MM.1S (cell line): ENCODE data around the gene HAND2.

ENCODE experiments used
- DNase-seq: peaks from one replicate; pipeline ENCODE4 v3.0.0-alpha.2; 2015
- H2AFZ ChIP-seq: fragments of 300-600 bp; sonication (generic); 2 replicates; pipeline ENCODE4 v1.6.0; 2016; ENCODE audit warnings: antibody characterized with exemption, low read length
- H3F3A ChIP-seq: fragments of 300-600 bp; sonication (generic); 2 replicates; pipeline ENCODE4 v1.6.1; 2016; ENCODE audit warnings: mild to moderate bottlenecking, antibody characterized with exemption, low read length, moderate library complexity, mixed read lengths; ENCODE audit not compliant: insufficient read depth
- H3K27ac ChIP-seq: fragments of 300-600 bp; sonication (generic); 2 replicates; pipeline ENCODE4 v1.5.1; 2016; ENCODE audit warnings: mild to moderate bottlenecking, low read length
- H3K27me3 ChIP-seq: fragments of 300-600 bp; sonication (generic); replicated peaks from 2 replicates; pipeline ENCODE4 v1.6.0; 2016; ENCODE audit warnings: low read length; ENCODE audit not compliant: insufficient read depth
- H3K36me3 ChIP-seq: fragments of 300-600 bp; sonication (generic); replicated peaks from 2 replicates; pipeline ENCODE4 v1.6.1; 2016; ENCODE audit warnings: mild to moderate bottlenecking, low read length, mixed read lengths; ENCODE audit not compliant: insufficient read depth
- H3K4me1 ChIP-seq: fragments of 300-600 bp; sonication (generic); 2 replicates; pipeline ENCODE4 v1.6.1; 2016; ENCODE audit warnings: low read length, mixed read lengths
- H3K4me2 ChIP-seq: fragments of 300-600 bp; sonication (generic); 2 replicates; pipeline ENCODE4 v1.6.0; 2016; ENCODE audit warnings: low read depth, low read length
- H3K4me3 ChIP-seq: fragments of 300-600 bp; sonication (generic); 2 replicates; pipeline ENCODE4 v1.5.1; 2016; ENCODE audit warnings: low read length, mixed read lengths
- H3K79me2 ChIP-seq: fragments of 300-600 bp; sonication (generic); 2 replicates; pipeline ENCODE4 v1.6.1; 2016; ENCODE audit warnings: mixed run types, low read length, mixed read lengths
- H3K9ac ChIP-seq: fragments of 300-600 bp; sonication (generic); 2 replicates; pipeline ENCODE4 v1.6.1; 2016; ENCODE audit warnings: low read length, mixed read lengths
- H3K9me2 ChIP-seq: fragments of 300-600 bp; sonication (generic); replicated peaks from 2 replicates; pipeline ENCODE4 v1.6.1; 2016; ENCODE audit warnings: mild to moderate bottlenecking, low read length, mixed read lengths; ENCODE audit not compliant: insufficient read depth
- H3K9me3 ChIP-seq: fragments of 300-600 bp; sonication (generic); replicated peaks from 2 replicates; pipeline ENCODE4 v1.6.1; 2016; ENCODE audit warnings: mild to moderate bottlenecking, low read length, mixed read lengths; ENCODE audit not compliant: insufficient read depth
- H4K20me1 ChIP-seq: fragments of 300-600 bp; sonication (generic); 2 replicates; pipeline ENCODE4 v1.6.1; 2016; ENCODE audit warnings: mild to moderate bottlenecking, low read length, moderate library complexity, mixed read lengths; ENCODE audit not compliant: insufficient read depth
- CTCF ChIP-seq: fragments of 300-600 bp; sonication (generic); IDR thresholded peaks from 2 replicates; pipeline ENCODE4 v1.5.1; 2016; ENCODE audit warnings: antibody characterized with exemption, low read length, mixed read lengths
- EZH2 ChIP-seq: fragments of 300-600 bp; sonication (generic); optimal IDR thresholded peaks from 2 replicates; pipeline ENCODE3; 2017; ENCODE audit warnings: low read depth, mild to moderate bottlenecking, antibody characterized with exemption, low read length, mixed read lengths
- EZH2phosphoT487 ChIP-seq: fragments of 300-600 bp; sonication (generic); IDR thresholded peaks from 2 replicates; pipeline ENCODE4 v1.6.1; 2018; ENCODE audit warnings: antibody characterized with exemption, low read length

The HAND2 gene

GRCh38 chr4:173499658-173500535 is 30.1 kb downstream of the HAND2 start:
- no peaks in the 10 kb centered on the region; the same call in 1 of the 2 replicates for H3F3A ChIP-seq
- H3K4me2 ChIP-seq, result no peak overlapping the region
- H3K9me2 ChIP-seq, result no peaks in the 10 kb centered on the region
- DNase-seq, result no peak
- TF ChIP-seq EZH2 (no peak), EZH2phosphoT487 (no peak), CTCF (no peak)
- H3K36me3 ChIP-seq, result no peaks in the 10 kb centered on the region
- H4K20me1 ChIP-seq, result no peaks in the 10 kb centered on the region
- H3K9ac ChIP-seq, result no peak overlapping the region
- 0 out of 2 replicates have a peak, but pooled peaks cover 3% of the 10 kb centered on the region for H3K4me1 ChIP-seq
- no peaks in the 10 kb centered on the region for H3K27me3 ChIP-seq
- H3K27ac ChIP-seq, result no peak overlapping the region
- H2AFZ ChIP-seq, result no peak overlapping the region
- no peaks in the 10 kb centered on the region for H3K79me2 ChIP-seq
- no peaks in the 10 kb centered on the region for H3K9me3 ChIP-seq
- no peak overlapping the region for H3K4me3 ChIP-seq

- H3K27me3 ChIP-seq, result no peaks in the 10 kb centered on the region
- no peak overlapping the region for H3K27ac ChIP-seq
- H3K4me1 ChIP-seq, result 0 out of 2 replicates have a peak, but pooled peaks cover 3% of the 10 kb centered on the region
- no peak for TF ChIP-seq CTCF
- TF ChIP-seq EZH2phosphoT487, result no peak
- TF ChIP-seq EZH2, result no peak
- no peaks in the 10 kb centered on the region for H3K36me3 ChIP-seq
- no peak overlapping the region for H3K4me3 ChIP-seq
- H3K9me3 ChIP-seq, result no peaks in the 10 kb centered on the region
- no peak overlapping the region for H3K4me2 ChIP-seq
- H3F3A ChIP-seq, result no peaks in the 10 kb centered on the region; the same call in 1 of the 2 replicates
- no peak overlapping the region for H2AFZ ChIP-seq
- DNase-seq, result no peak
- H3K9me2 ChIP-seq, result no peaks in the 10 kb centered on the region
- H3K9ac ChIP-seq, result no peak overlapping the region
- no peaks in the 10 kb centered on the region for H4K20me1 ChIP-seq
- no peaks in the 10 kb centered on the region for H3K79me2 ChIP-seq
Observed at GRCh38 chr4:173498771-173499170, 31.3 kb downstream of the HAND2 start.

- Histone ChIP-seq H3K79me2 (no peaks in the 10 kb centered on the region), H3K27me3 (no peaks in the 10 kb centered on the region)
- peak; percentile 32 for DNase-seq
Observed at GRCh38 chr4:173498023-173498422, 32.0 kb downstream of the HAND2 start.

More at GRCh38 chr4:173498023-173498422, 32.0 kb downstream of the HAND2 start:
- Histone ChIP-seq H3K4me3 (no peak overlapping the region), H3K9me3 (no peaks in the 10 kb centered on the region), H4K20me1 (no peaks in the 10 kb centered on the region), H3K9me2 (no peaks in the 10 kb centered on the region), H2AFZ (no peak overlapping the region), H3K9ac (no peak overlapping the region), H3F3A (no peaks in the 10 kb centered on the region; the same call in 1 of the 2 replicates), H3K27ac (no peak overlapping the region), H3K36me3 (no peaks in the 10 kb centered on the region), H3K4me2 (no peak overlapping the region), H3K4me1 (0 out of 2 replicates have a peak, but pooled peaks cover 3% of the 10 kb centered on the region)
- no peak for TF ChIP-seq EZH2phosphoT487
- TF ChIP-seq CTCF, result no peak
- no peak for TF ChIP-seq EZH2
